Neural cell (in vitro differentiated cells): ENCODE measurements around the gene LIMK1.

Experiments
- EP300 ChIP-seq: fragments of 450-650 bp; conservative IDR thresholded peaks from 2 replicates; pipeline ENCODE4 v1.6.1; 2014; ENCODE audit warnings: antibody characterized with exemption, mild to moderate bottlenecking, moderate library complexity; ENCODE audit not compliant: poor library complexity, severe bottlenecking
- EZH2 ChIP-seq: fragments of 200-600, 300-800 bp; shearing (Covaris generic), sonication (generic); IDR thresholded peaks from 2 replicates; pipeline ENCODE4 v1.6.1; 2014; ENCODE audit warnings: antibody characterized with exemption, low read length, borderline replicate concordance, mild to moderate bottlenecking; ENCODE audit not compliant: insufficient read depth, poor library complexity, severe bottlenecking
- MXI1 ChIP-seq: fragments of 450-650 bp; conservative IDR thresholded peaks from 2 replicates; pipeline ENCODE4 v1.6.1; 2014; ENCODE audit warnings: antibody characterized with exemption, mild to moderate bottlenecking; ENCODE audit not compliant: poor library complexity, severe bottlenecking
- POLR2AphosphoS5 ChIP-seq: IDR thresholded peaks from 2 replicates; pipeline ENCODE4 v1.6.1; 2012
- RAD21 ChIP-seq: fragments of 450-650 bp; conservative IDR thresholded peaks from 2 replicates; pipeline ENCODE4 v1.6.1; 2014; ENCODE audit warnings: antibody characterized with exemption, mild to moderate bottlenecking, moderate library complexity
- SMC3 ChIP-seq: fragments of 450-650 bp; conservative IDR thresholded peaks from 2 replicates; pipeline ENCODE4 v1.6.1; 2014; ENCODE audit warnings: antibody characterized with exemption, mild to moderate bottlenecking, moderate library complexity; ENCODE audit not compliant: poor library complexity
- TAF1 ChIP-seq: IDR thresholded peaks from 2 replicates; pipeline ENCODE4 v1.6.1; 2012; ENCODE audit warnings: low read depth
- TF ChIP-seq, protein P1 (sequence below): fragments of 450-650 bp; IDR thresholded peaks from 2 replicates; pipeline ENCODE4 v1.5.1; 2014; ENCODE audit warnings: antibody characterized with exemption, mild to moderate bottlenecking, moderate library complexity; ENCODE audit not compliant: poor library complexity, severe bottlenecking
- TF ChIP-seq, protein P2 (sequence below): IDR thresholded peaks from 2 replicates; pipeline ENCODE4 v1.6.1; 2012; ENCODE audit warnings: borderline replicate concordance

GRCh38 chr7:74037609-74038008 lies 46.0 kb upstream of the LIMK1 start:
- TF ChIP-seq, protein P1, sequence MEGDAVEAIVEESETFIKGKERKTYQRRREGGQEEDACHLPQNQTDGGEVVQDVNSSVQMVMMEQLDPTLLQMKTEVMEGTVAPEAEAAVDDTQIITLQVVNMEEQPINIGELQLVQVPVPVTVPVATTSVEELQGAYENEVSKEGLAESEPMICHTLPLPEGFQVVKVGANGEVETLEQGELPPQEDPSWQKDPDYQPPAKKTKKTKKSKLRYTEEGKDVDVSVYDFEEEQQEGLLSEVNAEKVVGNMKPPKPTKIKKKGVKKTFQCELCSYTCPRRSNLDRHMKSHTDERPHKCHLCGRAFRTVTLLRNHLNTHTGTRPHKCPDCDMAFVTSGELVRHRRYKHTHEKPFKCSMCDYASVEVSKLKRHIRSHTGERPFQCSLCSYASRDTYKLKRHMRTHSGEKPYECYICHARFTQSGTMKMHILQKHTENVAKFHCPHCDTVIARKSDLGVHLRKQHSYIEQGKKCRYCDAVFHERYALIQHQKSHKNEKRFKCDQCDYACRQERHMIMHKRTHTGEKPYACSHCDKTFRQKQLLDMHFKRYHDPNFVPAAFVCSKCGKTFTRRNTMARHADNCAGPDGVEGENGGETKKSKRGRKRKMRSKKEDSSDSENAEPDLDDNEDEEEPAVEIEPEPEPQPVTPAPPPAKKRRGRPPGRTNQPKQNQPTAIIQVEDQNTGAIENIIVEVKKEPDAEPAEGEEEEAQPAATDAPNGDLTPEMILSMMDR: no peak
- no peak for TF ChIP-seq RAD21
- TF ChIP-seq, protein P2, sequence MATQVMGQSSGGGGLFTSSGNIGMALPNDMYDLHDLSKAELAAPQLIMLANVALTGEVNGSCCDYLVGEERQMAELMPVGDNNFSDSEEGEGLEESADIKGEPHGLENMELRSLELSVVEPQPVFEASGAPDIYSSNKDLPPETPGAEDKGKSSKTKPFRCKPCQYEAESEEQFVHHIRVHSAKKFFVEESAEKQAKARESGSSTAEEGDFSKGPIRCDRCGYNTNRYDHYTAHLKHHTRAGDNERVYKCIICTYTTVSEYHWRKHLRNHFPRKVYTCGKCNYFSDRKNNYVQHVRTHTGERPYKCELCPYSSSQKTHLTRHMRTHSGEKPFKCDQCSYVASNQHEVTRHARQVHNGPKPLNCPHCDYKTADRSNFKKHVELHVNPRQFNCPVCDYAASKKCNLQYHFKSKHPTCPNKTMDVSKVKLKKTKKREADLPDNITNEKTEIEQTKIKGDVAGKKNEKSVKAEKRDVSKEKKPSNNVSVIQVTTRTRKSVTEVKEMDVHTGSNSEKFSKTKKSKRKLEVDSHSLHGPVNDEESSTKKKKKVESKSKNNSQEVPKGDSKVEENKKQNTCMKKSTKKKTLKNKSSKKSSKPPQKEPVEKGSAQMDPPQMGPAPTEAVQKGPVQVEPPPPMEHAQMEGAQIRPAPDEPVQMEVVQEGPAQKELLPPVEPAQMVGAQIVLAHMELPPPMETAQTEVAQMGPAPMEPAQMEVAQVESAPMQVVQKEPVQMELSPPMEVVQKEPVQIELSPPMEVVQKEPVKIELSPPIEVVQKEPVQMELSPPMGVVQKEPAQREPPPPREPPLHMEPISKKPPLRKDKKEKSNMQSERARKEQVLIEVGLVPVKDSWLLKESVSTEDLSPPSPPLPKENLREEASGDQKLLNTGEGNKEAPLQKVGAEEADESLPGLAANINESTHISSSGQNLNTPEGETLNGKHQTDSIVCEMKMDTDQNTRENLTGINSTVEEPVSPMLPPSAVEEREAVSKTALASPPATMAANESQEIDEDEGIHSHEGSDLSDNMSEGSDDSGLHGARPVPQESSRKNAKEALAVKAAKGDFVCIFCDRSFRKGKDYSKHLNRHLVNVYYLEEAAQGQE: no peak
- TF ChIP-seq POLR2AphosphoS5: no peak
- no peak for TF ChIP-seq TAF1
- TF ChIP-seq EZH2: no peak
- TF ChIP-seq EP300: no peak
- TF ChIP-seq MXI1: no peak
- no peak for TF ChIP-seq SMC3
